ENCODE measurements around the gene LTBP1. TPM values are rescaled to one million over a fixed set of nuclear protein-coding genes. Genes with fewer than 3 reads are reported as not detected.

Gene LTBP1
- total RNA-seq, 1 experiment from 2014 or later = 13.9 TPM

- CTCF ChIA-PET = no interaction called here
- no peak overlapping the region for H3K27ac Mint-ChIP-seq (ENCODE audit: unreplicated experiment)
- H3K9me3 Mint-ChIP-seq (ENCODE audit: low read depth, unreplicated experiment) = no peaks in the 10 kb centered on the region
- no peak overlapping the region for H3K4me3 Mint-ChIP-seq (ENCODE audit: low read depth, unreplicated experiment)
- H3K36me3 Mint-ChIP-seq (ENCODE audit: insufficient read depth, unreplicated experiment) = no peaks in the 10 kb centered on the region
- TF ChIP-seq CTCF (IDR thresholded peaks at IDR 0.05; ENCODE audit: unreplicated experiment) = no peak
- no peaks in the 10 kb centered on the region for H3K4me1 Mint-ChIP-seq (ENCODE audit: low read depth, unreplicated experiment)
- no peak for DNase-seq
- H3K27me3 Mint-ChIP-seq (ENCODE audit: unreplicated experiment) = peaks cover 40% of the 10 kb centered on the region
- intact Hi-C loops (cut with micrococcal nuclease; ENCODE audit: unreplicated experiment) = no loop called here
- BruUV-seq (replicated peaks) = no TSS peak
Observed at GRCh38 chr2:32902174-32902573, 44.6 kb upstream of the LTBP1 start.

- CTCF ChIA-PET = no interaction called here
- no peak for DNase-seq
- no TSS peak for BruUV-seq (replicated peaks)
- intact Hi-C loops (cut with micrococcal nuclease; ENCODE audit: unreplicated experiment) = no loop called here
- peaks cover 32% of the 10 kb centered on the region for H3K27me3 Mint-ChIP-seq (ENCODE audit: unreplicated experiment)
- no peaks in the 10 kb centered on the region for H3K4me1 Mint-ChIP-seq (ENCODE audit: low read depth, unreplicated experiment)
- H3K4me3 Mint-ChIP-seq (ENCODE audit: low read depth, unreplicated experiment) = no peak overlapping the region
- H3K9me3 Mint-ChIP-seq (ENCODE audit: low read depth, unreplicated experiment) = no peaks in the 10 kb centered on the region
- no peak for TF ChIP-seq CTCF (IDR thresholded peaks at IDR 0.05; ENCODE audit: unreplicated experiment)
- H3K27ac Mint-ChIP-seq (ENCODE audit: unreplicated experiment) = no peak overlapping the region
- no peaks in the 10 kb centered on the region for H3K36me3 Mint-ChIP-seq (ENCODE audit: insufficient read depth, unreplicated experiment)
Observed at GRCh38 chr2:32902986-32903385, 43.8 kb upstream of the LTBP1 start.

- CTCF ChIA-PET = interaction anchor here (0.6 kb wide), 1 partner anchor 23 kb away, joined by 3 read pairs; no protein-coding TSS in a partner anchor
- intact Hi-C loops (cut with micrococcal nuclease; ENCODE audit: unreplicated experiment) = no loop called here
- BruUV-seq (replicated peaks) = no TSS peak
- no peak for TF ChIP-seq CTCF (IDR thresholded peaks at IDR 0.05; ENCODE audit: unreplicated experiment)
- no peaks in the 10 kb centered on the region for H3K36me3 Mint-ChIP-seq (ENCODE audit: insufficient read depth, unreplicated experiment)
- H3K27me3 Mint-ChIP-seq (ENCODE audit: unreplicated experiment) = peaks cover 21% of the 10 kb centered on the region
- H3K9me3 Mint-ChIP-seq (ENCODE audit: low read depth, unreplicated experiment) = no peaks in the 10 kb centered on the region
- no peak overlapping the region for H3K27ac Mint-ChIP-seq (ENCODE audit: unreplicated experiment)
- DNase-seq = no peak
- no peak overlapping the region for H3K4me3 Mint-ChIP-seq (ENCODE audit: low read depth, unreplicated experiment)
- no peaks in the 10 kb centered on the region for H3K4me1 Mint-ChIP-seq (ENCODE audit: low read depth, unreplicated experiment)
Observed at GRCh38 chr2:32904074-32904473, 42.7 kb upstream of the LTBP1 start.

GRCh38 chr2:32904751-32905150, 42.0 kb upstream of the LTBP1 start:
- CTCF ChIA-PET = interaction anchor here (0.6 kb wide), 1 partner anchor 23 kb away, joined by 3 read pairs; no protein-coding TSS in a partner anchor
- BruUV-seq (replicated peaks) = no TSS peak
- intact Hi-C loops (cut with micrococcal nuclease; ENCODE audit: unreplicated experiment) = no loop called here
- H3K4me3 Mint-ChIP-seq (ENCODE audit: low read depth, unreplicated experiment) = no peak overlapping the region
- no peaks in the 10 kb centered on the region for H3K4me1 Mint-ChIP-seq (ENCODE audit: low read depth, unreplicated experiment)
- peaks cover 17% of the 10 kb centered on the region for H3K27me3 Mint-ChIP-seq (ENCODE audit: unreplicated experiment)
- TF ChIP-seq CTCF (IDR thresholded peaks at IDR 0.05; ENCODE audit: unreplicated experiment) = no peak
- no peak for DNase-seq
- H3K27ac Mint-ChIP-seq (ENCODE audit: unreplicated experiment) = no peak overlapping the region
- no peaks in the 10 kb centered on the region for H3K36me3 Mint-ChIP-seq (ENCODE audit: insufficient read depth, unreplicated experiment)
- no peaks in the 10 kb centered on the region for H3K9me3 Mint-ChIP-seq (ENCODE audit: low read depth, unreplicated experiment)

Measured in Calu3 (cell line).